ENCODE data around the gene SHB. TPM values are rescaled to one million over a fixed set of nuclear protein-coding genes. Genes with fewer than 3 reads are reported as not detected.
"Not testable (repeated sequence)": the region's sequence is repeated elsewhere in the genome, so short reads cannot be mapped to it uniquely, and the experiment has no call there.

Gene SHB
- total and polyA plus RNA-seq, 2 donors: 10.4 to 17.1 TPM

GRCh38 chr9:37902131-37902530, 166.9 kb downstream of the SHB start:
- H3K36me3 ChIP-seq (ENCODE audit: insufficient read depth): no peaks in the 10 kb centered on the region
- H3K27ac ChIP-seq (ENCODE audit: low read depth): no peak overlapping the region
- no peak overlapping the region for H3K4me3 ChIP-seq (ENCODE audit: low read depth, low read length)
- DNase-seq (ENCODE audit: extremely low spot score): no peak
- H3K4me1 ChIP-seq (ENCODE audit: insufficient read depth): no peaks in the 10 kb centered on the region

GRCh38 chr9:37899041-37899440, 170.0 kb downstream of the SHB start:
- no peak overlapping the region for H3K4me3 ChIP-seq (ENCODE audit: low read depth, low read length)
- H3K4me1 ChIP-seq (ENCODE audit: insufficient read depth): no peaks in the 10 kb centered on the region
- H3K27ac ChIP-seq (ENCODE audit: low read depth): no peak overlapping the region
- no peaks in the 10 kb centered on the region for H3K36me3 ChIP-seq (ENCODE audit: insufficient read depth)
- 84% methylated on average over 2 of the region's 2 CpGs for WGBS
- DNase-seq (ENCODE audit: extremely low spot score): no peak

- DNase-seq (ENCODE audit: extremely low spot score): no peak
- H3K27ac ChIP-seq (ENCODE audit: low read depth): no peak overlapping the region
- no peaks in the 10 kb centered on the region for H3K4me1 ChIP-seq (ENCODE audit: insufficient read depth)
- H3K4me3 ChIP-seq (ENCODE audit: low read depth, low read length): no peak overlapping the region
- H3K36me3 ChIP-seq (ENCODE audit: insufficient read depth): peaks cover 4% of the 10 kb centered on the region
- WGBS: 35% methylated on average over 2 of the region's 2 CpGs
These were observed 171.4 kb downstream of the SHB start for GRCh38 chr9:37897665-37898064.

GRCh38 chr9:37892063-37892462, 177.0 kb downstream of the SHB start:
- Histone ChIP-seq H3K27ac (ENCODE audit: low read depth) (no peak overlapping the region), H3K4me3 (ENCODE audit: low read depth, low read length) (no peak overlapping the region), H3K36me3 (ENCODE audit: insufficient read depth) (peaks cover 4% of the 10 kb centered on the region), H3K4me1 (ENCODE audit: insufficient read depth) (no peaks in the 10 kb centered on the region)
- 92% methylated on average over 8 of the region's 8 CpGs for WGBS
- DNase-seq (ENCODE audit: extremely low spot score): no peak

GRCh38 chr9:37891042-37891441, 178.0 kb downstream of the SHB start:
- not testable (repeated sequence) for H3K4me1 ChIP-seq (ENCODE audit: insufficient read depth); H3K27ac ChIP-seq (ENCODE audit: low read depth); H3K36me3 ChIP-seq (ENCODE audit: insufficient read depth); H3K4me3 ChIP-seq (ENCODE audit: low read depth, low read length); DNase-seq (ENCODE audit: extremely low spot score)
- WGBS: 94% methylated on average over 15 of the region's 17 CpGs

GRCh38 chr9:37889536-37889935, 179.5 kb downstream of the SHB start:
- Histone ChIP-seq H3K4me3 (ENCODE audit: low read depth, low read length) (no peak overlapping the region), H3K4me1 (ENCODE audit: insufficient read depth) (no peaks in the 10 kb centered on the region), H3K36me3 (ENCODE audit: insufficient read depth) (peaks cover 4% of the 10 kb centered on the region), H3K27ac (ENCODE audit: low read depth) (no peak overlapping the region)
- no peak for DNase-seq (ENCODE audit: extremely low spot score)

DNA sequence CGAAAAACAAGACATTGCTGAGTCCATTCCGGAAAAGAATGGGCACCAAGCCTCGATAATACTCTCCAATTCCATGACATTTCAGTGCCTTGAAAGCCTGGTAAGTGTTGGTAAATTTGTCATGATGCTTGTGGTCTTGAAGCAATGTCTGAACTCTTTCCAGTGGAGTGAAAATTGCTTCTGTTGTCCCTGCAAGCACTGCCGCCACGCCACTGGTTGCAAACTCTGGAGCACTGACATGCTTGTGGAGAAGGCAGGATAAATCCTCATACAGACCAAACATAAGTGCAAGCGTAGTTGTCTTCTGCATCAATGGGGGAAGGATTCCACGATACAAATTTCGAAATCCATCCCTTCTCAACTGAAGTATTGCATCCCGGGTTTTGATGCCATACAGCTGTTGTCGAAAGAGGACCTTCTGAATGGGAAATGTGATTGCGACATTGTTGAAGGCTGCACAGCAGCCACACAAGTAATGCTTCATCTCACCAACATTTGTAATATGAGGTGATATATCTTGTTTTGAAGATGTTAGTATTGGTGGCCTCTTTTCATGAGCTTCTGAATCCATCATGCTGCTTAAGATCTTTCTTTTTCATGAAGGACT, 180.9 kb downstream of the SHB start:
- H3K4me3 ChIP-seq (ENCODE audit: low read depth, low read length); H3K4me1 ChIP-seq (ENCODE audit: insufficient read depth); H3K36me3 ChIP-seq (ENCODE audit: insufficient read depth); H3K27ac ChIP-seq (ENCODE audit: low read depth); DNase-seq (ENCODE audit: extremely low spot score): not testable (repeated sequence)
- WGBS: 82% methylated on average over 11 of the region's 11 CpGs

DNA sequence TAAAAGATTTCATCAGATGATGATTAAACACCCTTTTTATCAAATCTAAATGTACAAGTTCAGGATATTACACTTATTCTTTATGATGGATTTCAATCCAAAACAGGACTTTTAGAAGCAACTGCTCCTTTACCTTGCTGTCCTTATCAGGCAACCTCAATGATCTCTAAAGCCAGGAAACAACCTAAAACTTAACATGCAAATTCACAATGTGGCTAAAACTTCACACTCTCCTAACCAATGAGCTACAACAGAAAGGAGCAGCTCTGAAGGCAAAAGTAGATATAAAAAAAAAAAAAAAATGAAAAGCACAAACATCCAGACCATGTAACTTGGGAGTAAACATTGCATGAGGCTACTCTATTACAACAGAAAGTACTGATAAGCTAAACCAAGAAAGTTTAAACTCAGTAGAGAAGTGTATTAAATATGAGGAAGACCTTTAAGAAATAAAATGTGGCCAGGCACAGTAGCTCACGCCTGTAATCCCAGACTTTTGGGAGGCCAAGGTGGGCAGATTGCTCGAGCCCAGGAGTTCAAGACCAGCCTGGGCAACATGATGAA, 188.0 kb downstream of the SHB start:
- Histone ChIP-seq H3K36me3 (ENCODE audit: insufficient read depth) (peaks cover 3% of the 10 kb centered on the region), H3K4me1 (ENCODE audit: insufficient read depth) (no peaks in the 10 kb centered on the region), H3K27ac (ENCODE audit: low read depth) (no peak overlapping the region), H3K4me3 (ENCODE audit: low read depth, low read length) (no peak overlapping the region)
- WGBS: 84% methylated on average over 2 of the region's 2 CpGs
- no peak for DNase-seq (ENCODE audit: extremely low spot score)

- peaks cover 3% of the 10 kb centered on the region for H3K36me3 ChIP-seq (ENCODE audit: insufficient read depth)
- no peak overlapping the region for H3K4me3 ChIP-seq (ENCODE audit: low read depth, low read length)
- 63% methylated on average over 1 of the region's 1 CpG for WGBS
- DNase-seq (ENCODE audit: extremely low spot score): no peak
- no peaks in the 10 kb centered on the region for H3K4me1 ChIP-seq (ENCODE audit: insufficient read depth)
- H3K27ac ChIP-seq (ENCODE audit: low read depth): no peak overlapping the region
These were observed 192.7 kb downstream of the SHB start for GRCh38 chr9:37876376-37876775.

GRCh38 chr9:37873955-37874354, 195.1 kb downstream of the SHB start:
- Histone ChIP-seq H3K36me3 (ENCODE audit: insufficient read depth) (no peaks in the 10 kb centered on the region), H3K4me1 (ENCODE audit: insufficient read depth) (no peaks in the 10 kb centered on the region), H3K27ac (ENCODE audit: low read depth) (no peak overlapping the region), H3K4me3 (ENCODE audit: low read depth, low read length) (no peak overlapping the region)
- 95% methylated on average over 2 of the region's 2 CpGs for WGBS
- DNase-seq (ENCODE audit: extremely low spot score): no peak

DNA sequence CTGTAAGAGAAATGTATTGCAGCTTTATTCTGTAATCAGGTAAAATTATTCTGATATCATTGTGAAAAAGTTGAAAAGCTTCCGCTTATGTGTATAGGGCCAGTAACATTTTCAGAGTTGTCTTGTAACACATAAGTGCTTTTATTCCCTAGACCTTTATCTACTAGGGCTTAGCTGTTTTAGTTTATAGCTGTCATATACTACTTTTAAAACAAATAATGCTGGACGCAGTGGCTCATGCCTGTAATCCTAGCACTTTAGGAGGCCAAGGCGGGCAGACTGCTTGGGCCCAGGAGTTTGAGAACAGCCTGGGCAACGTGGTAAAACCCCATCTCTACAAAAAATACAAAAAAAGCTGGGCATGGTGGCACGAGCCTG, 198.2 kb downstream of the SHB start:
- Histone ChIP-seq H3K4me1 (ENCODE audit: insufficient read depth) (no peaks in the 10 kb centered on the region), H3K4me3 (ENCODE audit: low read depth, low read length) (no peak overlapping the region), H3K36me3 (ENCODE audit: insufficient read depth) (no peaks in the 10 kb centered on the region), H3K27ac (ENCODE audit: low read depth) (no peak overlapping the region)
- DNase-seq (ENCODE audit: extremely low spot score): no peak
- 58% methylated on average over 5 of the region's 5 CpGs for WGBS

DNA sequence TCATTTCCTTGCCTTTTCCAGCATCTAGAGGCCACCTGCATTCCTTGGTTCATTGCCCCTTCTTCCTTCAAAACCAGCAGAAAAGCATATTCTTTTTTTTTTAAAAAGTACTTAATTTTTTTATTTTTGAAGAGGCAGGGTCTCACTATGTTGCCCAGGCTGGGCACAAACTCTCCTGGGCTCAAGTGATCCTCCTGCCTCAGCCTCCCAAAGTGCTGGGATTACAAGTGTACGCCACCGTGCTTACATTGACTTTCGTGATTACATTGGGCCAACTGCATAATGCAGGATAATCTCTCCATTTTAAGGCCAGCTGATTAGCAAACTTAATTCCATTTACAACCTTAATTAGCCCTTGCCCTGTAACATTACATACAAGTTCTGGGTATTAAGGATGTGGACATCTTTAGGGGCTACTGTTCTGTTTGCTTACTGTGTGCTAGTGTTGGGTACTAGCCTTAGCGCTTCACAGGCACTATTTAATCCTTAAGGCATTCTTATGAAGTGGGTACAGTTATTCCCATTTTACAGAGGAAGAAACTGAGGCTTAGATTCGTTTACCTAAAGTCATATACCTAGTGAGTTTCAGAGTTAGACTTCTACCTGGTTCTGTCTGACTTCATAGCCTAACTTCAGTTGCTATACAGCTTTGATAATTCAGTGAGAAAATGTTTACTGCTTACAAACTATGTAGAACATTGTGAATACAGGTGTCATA, 198.8 kb downstream of the SHB start:
- WGBS: 97% methylated on average over 5 of the region's 5 CpGs
- Histone ChIP-seq H3K27ac (ENCODE audit: low read depth) (no peak overlapping the region), H3K36me3 (ENCODE audit: insufficient read depth) (no peaks in the 10 kb centered on the region), H3K4me1 (ENCODE audit: insufficient read depth) (no peaks in the 10 kb centered on the region), H3K4me3 (ENCODE audit: low read depth, low read length) (no peak overlapping the region)
- no peak for DNase-seq (ENCODE audit: extremely low spot score)

Data from urinary bladder (tissue), 4 donors.